Myocyte (in vitro differentiated cells): Measurements from ENCODE around the gene HOMER2. TPM values are rescaled to one million over a fixed set of nuclear protein-coding genes. Genes with fewer than 3 reads are reported as not detected.

Source experiments
- DNase-seq: peaks from one replicate; pipeline ENCODE4 v3.0.0-alpha.2; 2012; ENCODE audit warnings: low read depth
- total RNA-seq: library from RNA; depleted of rRNA; stranded (reverse); fragments of >200 nt; gene quantifications from 2 replicates; pipeline ENCODE4 v1.2.3, GENCODE V29; 2014

HOMER2 gene
- total RNA-seq, 1 donor from 2014 or later, result 18.8 TPM

- no peak for DNase-seq
Measured at GRCh38 chr15:82804575-82804949, 148.0 kb downstream of the HOMER2 start.

GRCh38 chr15:82803793-82804574 is 148.5 kb downstream of the HOMER2 start:
- DNase-seq, result peak; percentile 56

GRCh38 chr15:82802497-82802896 is 150.0 kb downstream of the HOMER2 start:
- no peak for DNase-seq

- DNase-seq, result no peak
Measured at GRCh38 chr15:82799183-82799841, 153.2 kb downstream of the HOMER2 start.

Other genes starting within 250 kb of the HOMER2 start
- not detected in 2 replicates for gene AP3B2, start 242.8 kb downstream of the HOMER2 start, total RNA-seq
- gene FSD2, start 146.7 kb downstream of the HOMER2 start, total RNA-seq, result 0.52 and 2.7 TPM in 2 replicates
- 7.0 and 8.0 TPM in 2 replicates for gene WHAMM, start 143.1 kb downstream of the HOMER2 start, total RNA-seq
- gene RAMAC, start 33.5 kb upstream of the HOMER2 start, total RNA-seq, result 17.1 and 24.8 TPM in 2 replicates
- 16.4 and 19.6 TPM in 2 replicates for gene C15orf40, start 58.9 kb upstream of the HOMER2 start, total RNA-seq
- gene BTBD1, start 114.5 kb upstream of the HOMER2 start, total RNA-seq, result 169 and 191 TPM in 2 replicates
- 0.48 TPM in 1 of 2 replicates, not detected in the other for gene TM6SF1, start 154.9 kb upstream of the HOMER2 start, total RNA-seq